Measurements from ENCODE around the gene SLC24A3.

- TF ChIP-seq CTCF (conservative IDR thresholded peaks at IDR 0.05; ENCODE audit: low read depth, low read length) = no peak
- TF ChIP-seq EZH2 (IDR thresholded peaks at IDR 0.05; ENCODE audit: borderline replicate concordance, low read depth, low read length, poor library complexity, severe bottlenecking) = no peak
Observed at GRCh38 chr20:19268426-19268825, 56.0 kb downstream of the SLC24A3 start.
